GM12878 (cell line): Measurements from ENCODE around the gene PANK1. TPM values are rescaled to one million over a fixed set of nuclear protein-coding genes. Genes with fewer than 3 reads are reported as not detected.

Experiments
- ATAC-seq: fragments of 200-7000 bp; cut with Tn5 transposase; 3 replicates; pipeline ENCODE4 v1.9.1; 2020; ENCODE audit warnings: mild to moderate bottlenecking, moderate library complexity
- BruUV-seq: library from RNA; stranded (reverse); fragments of 400-500 nt; replicated peaks from 2 replicates; lab custom pipeline; 2021; lab: Mats Ljungman, UMichigan
- CTCF ChIA-PET: fragments of 300-600 bp; sonication (Branson Sonifier 250); formaldehyde crosslinking; extraction: SDS; loops from one replicate; lab custom pipeline; 2021; ENCODE audit warnings: inconsistent platforms; lab: Yijun Ruan, JAX
- POLR2A ChIA-PET: fragments of 350-600 bp; formaldehyde crosslinking; extraction: SDS; loops from one replicate; lab custom pipeline; 2021; ENCODE audit warnings: inconsistent platforms; lab: Charles Lee
- RAD21 ChIA-PET: fragments of 300-600 bp; sonication (Branson Sonifier 250); formaldehyde crosslinking; loops from one replicate; lab custom pipeline; 2023; ENCODE audit warnings: antibody characterized with exemption; ENCODE audit not compliant: unreplicated experiment; lab: Charles Lee
- SMC1A ChIA-PET: fragments of 300-600 bp; sonication (Branson Sonifier 250); formaldehyde crosslinking; loops from one replicate; lab custom pipeline; 2023; ENCODE audit not compliant: unreplicated experiment, uncharacterized antibody; lab: Charles Lee
- DNase-seq: peaks from one replicate; pipeline ENCODE4 v3.0.0-alpha.2; 2011; ENCODE audit warnings: low read depth, low spot score
- FAIRE-seq: peaks from 3 replicates; lab custom pipeline; 2011; peaks lifted over from hg19 to GRCh38; lab: Jason Lieb, UNC
- H2AFZ ChIP-seq: 2 replicates; pipeline ENCODE4 v1.6.0; 2011; ENCODE audit warnings: low read depth, low read length, control low read depth; ENCODE audit not compliant: control insufficient read depth
- H3K27ac ChIP-seq: 2 replicates; pipeline ENCODE4 v1.5.1; 2011; ENCODE audit warnings: control low read depth; ENCODE audit not compliant: control insufficient read depth, insufficient read depth
- H3K27me3 ChIP-seq, 2 experiments: replicated peaks in 1 of 2; 2 replicates each; pipeline versions ENCODE4 v1.6.0 to v1.6.1; 2011; ENCODE audit warnings: low read length in 1 of 2; ENCODE audit not compliant: control insufficient read depth in 2 of 2, insufficient read depth in 2 of 2
- H3K36me3 ChIP-seq, 2 experiments: 2 replicates each; pipeline ENCODE4 v1.5.1; 2011; ENCODE audit warnings: low read length in 1 of 2; ENCODE audit not compliant: control insufficient read depth in 2 of 2, insufficient read depth in 2 of 2
- H3K4me1 ChIP-seq: 2 replicates; pipeline ENCODE4 v1.6.1; 2011; ENCODE audit warnings: mild to moderate bottlenecking, low read length, moderate library complexity, mixed read lengths; ENCODE audit not compliant: control insufficient read depth, insufficient read depth
- H3K4me2 ChIP-seq: 2 replicates; pipeline ENCODE4 v1.6.0; 2011; ENCODE audit warnings: control low read depth; ENCODE audit not compliant: control insufficient read depth, insufficient read depth
- H3K4me3 ChIP-seq: fragments of 200-600 bp; sonication (generic); 2 replicates; pipeline ENCODE4 v1.5.1; 2016
- H3K79me2 ChIP-seq: 2 replicates; pipeline ENCODE4 v1.6.0; 2011; ENCODE audit warnings: low read length; ENCODE audit not compliant: control insufficient read depth, insufficient read depth
- H3K9ac ChIP-seq: 2 replicates; pipeline ENCODE4 v1.8.0; 2011; ENCODE audit warnings: low read length, control low read depth, mixed read lengths; ENCODE audit not compliant: control insufficient read depth, insufficient read depth
- H3K9me3 ChIP-seq: replicated peaks from 3 replicates; pipeline ENCODE4 v1.5.1; 2011; ENCODE audit warnings: mild to moderate bottlenecking, low read length; ENCODE audit not compliant: control insufficient read depth, insufficient read depth
- H4K20me1 ChIP-seq: 2 replicates; pipeline ENCODE4 v1.6.0; 2011; ENCODE audit not compliant: control insufficient read depth, insufficient read depth
- CHD1 ChIP-seq: IDR thresholded peaks from 2 replicates; pipeline ENCODE4 v1.6.1; 2012; ENCODE audit warnings: low read depth, low read length, improper control_type of control experiment
- KAT2A ChIP-seq: conservative IDR thresholded peaks from 2 replicates; pipeline ENCODE4 v1.6.1; 2011; ENCODE audit warnings: low read depth, low read length; ENCODE audit not compliant: control insufficient read depth
- RAD21 ChIP-seq: IDR thresholded peaks from 2 replicates; pipeline ENCODE4 v1.6.1; 2011; ENCODE audit warnings: mild to moderate bottlenecking, low read depth, low read length, moderate library complexity; ENCODE audit not compliant: insufficient read depth
- STAT3 ChIP-seq: IDR thresholded peaks from 2 replicates; pipeline ENCODE4 v1.6.1; 2011; ENCODE audit warnings: low read depth, low read length, improper control_type of control experiment
- ZNF24 ChIP-seq: fragments of 450-650 bp; IDR thresholded peaks from 2 replicates; pipeline ENCODE4 v1.6.1; 2017; ENCODE audit warnings: antibody characterized with exemption, mild to moderate bottlenecking
- ZSCAN29 ChIP-seq: fragments of 450-650 bp; IDR thresholded peaks from 2 replicates; pipeline ENCODE4 v1.6.1; 2017; ENCODE audit warnings: mild to moderate bottlenecking, moderate library complexity
- ZZZ3 ChIP-seq: IDR thresholded peaks from 2 replicates; pipeline ENCODE4 v1.6.1; 2011; ENCODE audit warnings: low read depth; ENCODE audit not compliant: control insufficient read depth, insufficient read length
- WGBS: methylation state at CpG from one replicate; pipeline ENCODE4 v1.1.6; 2016; ENCODE audit warnings: low lambda C conversion rate; ENCODE audit not compliant: insufficient replicate concordance, insufficient coverage; ENCODE audit errors: missing lambda C conversion rate; 5-methylcytosine and 5-hydroxymethylcytosine counted together
- in situ Hi-C: fragments of 300-500 bp; cut with MboI; formaldehyde crosslinking; loops from 9 replicates; pipeline ENCODE4 v1.14.3; 2018; ENCODE audit warnings: mixed read lengths
- intact Hi-C: fragments of 100-400 bp; cut with micrococcal nuclease; formaldehyde crosslinking; loops from one replicate; pipeline ENCODE4 v1.14.2; 2022; ENCODE audit not compliant: unreplicated experiment
- polyA plus RNA-seq, 11 experiments: library from polyadenylated mRNA; depleted of rRNA in 4 of 11; unstranded in 6 of 11; stranded (reverse) in 5 of 11; fragments of >200 nt; fragmentation: Nextera tagmentation in 4 of 11; fragmentation: Illumina TruSeq in 1 of 11; extraction: Ambion mirVana in 4 of 11; extraction: Trizol in 1 of 11; gene quantifications; 1 replicate in 1 of 11; 2 replicates in 10 of 11; pipeline versions ENCODE4 v1.2.1 to v1.2.3, GENCODE V29; 2011 to 2016; ENCODE audit warnings: inconsistent platforms in 2 of 11, missing spikeins in 2 of 11, low read depth in 1 of 11
- total RNA-seq, 4 experiments: library from RNA; depleted of rRNA in 3 of 4; stranded (reverse); fragments of >200 nt in 3 of 4; fragmentation: Illumina TruSeq in 1 of 4; extraction: Trizol in 1 of 4; gene quantifications; 2 replicates each; pipeline versions ENCODE4 v1.2.1 to v1.2.3, GENCODE V29; 2013 to 2021
- TF ChIP-seq, protein P1 (sequence below): IDR thresholded peaks from 2 replicates; pipeline ENCODE4 v1.6.1; 2011; ENCODE audit warnings: borderline replicate concordance, low read depth, mild to moderate bottlenecking, moderate library complexity, mixed read lengths, low read length; ENCODE audit not compliant: insufficient read depth; ENCODE audit errors: extremely low read length
- TF ChIP-seq, protein P2 (sequence below): IDR thresholded peaks from 2 replicates; pipeline ENCODE4 v1.6.1; 2012; ENCODE audit warnings: low read depth, low read length, improper control_type of control experiment
- TF ChIP-seq, protein P3 (sequence below): fragments of 450-650 bp; IDR thresholded peaks from 2 replicates; pipeline ENCODE4 v1.6.1; 2016; ENCODE audit warnings: mild to moderate bottlenecking, moderate library complexity, borderline replicate concordance
- TF ChIP-seq, protein P4 (sequence below): IDR thresholded peaks from 2 replicates; pipeline ENCODE4 v1.6.1; 2011; ENCODE audit warnings: low read depth, low read length, improper control_type of control experiment, borderline replicate concordance

Gene PANK1
- total and polyA plus RNA-seq, 10 of the 15 experiments (the other 5 are each of a cell fraction or from before 2014, with no cell fraction given), result 1.9 to 10.6 (median 5.8) TPM

DNA sequence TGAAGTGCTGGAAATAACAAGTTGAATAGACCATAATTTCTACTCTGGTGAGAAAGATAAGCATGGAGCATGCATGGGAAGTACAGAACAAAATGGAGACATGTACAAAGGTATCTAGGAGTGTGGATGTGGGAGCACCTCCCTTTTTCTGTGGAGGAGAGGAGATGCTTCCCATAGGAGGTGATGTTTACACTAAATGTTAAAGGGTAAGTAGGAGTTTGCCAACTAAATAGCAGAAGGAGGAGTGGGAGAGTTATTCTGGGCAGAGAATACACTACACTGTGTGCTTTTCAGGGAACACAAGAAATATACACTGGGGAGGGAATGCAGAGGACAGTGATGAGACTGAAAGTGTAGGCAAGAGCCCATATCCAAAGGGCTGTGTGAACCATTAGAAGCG is 21.1 kb upstream of the PANK1 start:
- ChIA-PET RAD21 (interaction anchor here (1.0 to 1.7 kb wide), 2 partner anchors 32 to 37 kb away, joined by 3 to 4 read pairs; no protein-coding TSS in a partner anchor), CTCF (interaction anchor here (0.7 to 3.5 kb wide), 3 partner anchors 12 to 56 kb away, joined by 3 to 9 read pairs (median 6); no protein-coding TSS in a partner anchor), SMC1A (interaction anchor here (0.7 to 1.3 kb wide), 2 partner anchors 23 to 47 kb away, joined by 3 to 4 read pairs; no protein-coding TSS in a partner anchor), POLR2A (no interaction called here)
- H3K4me3 ChIP-seq, result no peak overlapping the region
- H3K79me2 ChIP-seq, result no peaks in the 10 kb centered on the region
- TF ChIP-seq, protein P1, sequence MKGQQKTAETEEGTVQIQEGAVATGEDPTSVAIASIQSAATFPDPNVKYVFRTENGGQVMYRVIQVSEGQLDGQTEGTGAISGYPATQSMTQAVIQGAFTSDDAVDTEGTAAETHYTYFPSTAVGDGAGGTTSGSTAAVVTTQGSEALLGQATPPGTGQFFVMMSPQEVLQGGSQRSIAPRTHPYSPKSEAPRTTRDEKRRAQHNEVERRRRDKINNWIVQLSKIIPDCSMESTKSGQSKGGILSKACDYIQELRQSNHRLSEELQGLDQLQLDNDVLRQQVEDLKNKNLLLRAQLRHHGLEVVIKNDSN, result no peak
- TF ChIP-seq KAT2A (no peak), ZZZ3 (no peak), ZNF24 (no peak), RAD21 (no peak), ZSCAN29 (no peak), STAT3 (no peak), CHD1 (no peak)
- TF ChIP-seq, protein P2, sequence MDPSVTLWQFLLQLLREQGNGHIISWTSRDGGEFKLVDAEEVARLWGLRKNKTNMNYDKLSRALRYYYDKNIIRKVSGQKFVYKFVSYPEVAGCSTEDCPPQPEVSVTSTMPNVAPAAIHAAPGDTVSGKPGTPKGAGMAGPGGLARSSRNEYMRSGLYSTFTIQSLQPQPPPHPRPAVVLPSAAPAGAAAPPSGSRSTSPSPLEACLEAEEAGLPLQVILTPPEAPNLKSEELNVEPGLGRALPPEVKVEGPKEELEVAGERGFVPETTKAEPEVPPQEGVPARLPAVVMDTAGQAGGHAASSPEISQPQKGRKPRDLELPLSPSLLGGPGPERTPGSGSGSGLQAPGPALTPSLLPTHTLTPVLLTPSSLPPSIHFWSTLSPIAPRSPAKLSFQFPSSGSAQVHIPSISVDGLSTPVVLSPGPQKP, result no peak
- TF ChIP-seq, protein P3, sequence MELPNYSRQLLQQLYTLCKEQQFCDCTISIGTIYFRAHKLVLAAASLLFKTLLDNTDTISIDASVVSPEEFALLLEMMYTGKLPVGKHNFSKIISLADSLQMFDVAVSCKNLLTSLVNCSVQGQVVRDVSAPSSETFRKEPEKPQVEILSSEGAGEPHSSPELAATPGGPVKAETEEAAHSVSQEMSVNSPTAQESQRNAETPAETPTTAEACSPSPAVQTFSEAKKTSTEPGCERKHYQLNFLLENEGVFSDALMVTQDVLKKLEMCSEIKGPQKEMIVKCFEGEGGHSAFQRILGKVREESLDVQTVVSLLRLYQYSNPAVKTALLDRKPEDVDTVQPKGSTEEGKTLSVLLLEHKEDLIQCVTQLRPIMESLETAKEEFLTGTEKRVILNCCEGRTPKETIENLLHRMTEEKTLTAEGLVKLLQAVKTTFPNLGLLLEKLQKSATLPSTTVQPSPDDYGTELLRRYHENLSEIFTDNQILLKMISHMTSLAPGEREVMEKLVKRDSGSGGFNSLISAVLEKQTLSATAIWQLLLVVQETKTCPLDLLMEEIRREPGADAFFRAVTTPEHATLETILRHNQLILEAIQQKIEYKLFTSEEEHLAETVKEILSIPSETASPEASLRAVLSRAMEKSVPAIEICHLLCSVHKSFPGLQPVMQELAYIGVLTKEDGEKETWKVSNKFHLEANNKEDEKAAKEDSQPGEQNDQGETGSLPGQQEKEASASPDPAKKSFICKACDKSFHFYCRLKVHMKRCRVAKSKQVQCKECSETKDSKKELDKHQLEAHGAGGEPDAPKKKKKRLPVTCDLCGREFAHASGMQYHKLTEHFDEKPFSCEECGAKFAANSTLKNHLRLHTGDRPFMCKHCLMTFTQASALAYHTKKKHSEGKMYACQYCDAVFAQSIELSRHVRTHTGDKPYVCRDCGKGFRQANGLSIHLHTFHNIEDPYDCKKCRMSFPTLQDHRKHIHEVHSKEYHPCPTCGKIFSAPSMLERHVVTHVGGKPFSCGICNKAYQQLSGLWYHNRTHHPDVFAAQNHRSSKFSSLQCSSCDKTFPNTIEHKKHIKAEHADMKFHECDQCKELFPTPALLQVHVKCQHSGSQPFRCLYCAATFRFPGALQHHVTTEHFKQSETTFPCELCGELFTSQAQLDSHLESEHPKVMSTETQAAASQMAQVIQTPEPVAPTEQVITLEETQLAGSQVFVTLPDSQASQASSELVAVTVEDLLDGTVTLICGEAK, result no peak
- TF ChIP-seq, protein P4, sequence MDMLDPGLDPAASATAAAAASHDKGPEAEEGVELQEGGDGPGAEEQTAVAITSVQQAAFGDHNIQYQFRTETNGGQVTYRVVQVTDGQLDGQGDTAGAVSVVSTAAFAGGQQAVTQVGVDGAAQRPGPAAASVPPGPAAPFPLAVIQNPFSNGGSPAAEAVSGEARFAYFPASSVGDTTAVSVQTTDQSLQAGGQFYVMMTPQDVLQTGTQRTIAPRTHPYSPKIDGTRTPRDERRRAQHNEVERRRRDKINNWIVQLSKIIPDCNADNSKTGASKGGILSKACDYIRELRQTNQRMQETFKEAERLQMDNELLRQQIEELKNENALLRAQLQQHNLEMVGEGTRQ, result no peak
- in situ Hi-C loops (no loop called here), intact Hi-C loops (no loop called here)
- no peak overlapping the region for H2AFZ ChIP-seq
- H3K27me3 ChIP-seq, result no peaks in the 10 kb centered on the region
- H4K20me1 ChIP-seq, result no peaks in the 10 kb centered on the region
- FAIRE-seq (no peak), ATAC-seq (no peak), DNase-seq (no peak)
- no peak overlapping the region for H3K4me2 ChIP-seq
- no peaks in the 10 kb centered on the region for H3K36me3 ChIP-seq
- H3K9ac ChIP-seq, result no peak overlapping the region
- no peaks in the 10 kb centered on the region for H3K9me3 ChIP-seq
- no peaks in the 10 kb centered on the region for H3K4me1 ChIP-seq
- BruUV-seq, result no TSS peak
- no peak overlapping the region for H3K27ac ChIP-seq
- WGBS, result 81% methylated on average over 1 of the region's 1 CpG
